ENCODE measurements around the gene TMEM213. TPM values are rescaled to one million over a fixed set of nuclear protein-coding genes. Genes with fewer than 3 reads are reported as not detected.
A peak's percentile ranks its signal among the peaks of the same experiment; 100 is the strongest.

TMEM213 gene
- total RNA-seq (2014; rRNA removed; shearing (Covaris generic)) = not detected in 2 replicates

GRCh38 chr7:138797715-138798320 is at the start of gene TMEM213, which contains the start of gene ATP6V0A4:
TMEM213 (plus strand) TSS chr7:138797994; CDS start chr7:138798105, 111 bp downstream.
ATP6V0A4 (minus strand) TSS chr7:138798196; CDS start chr7:138771247, 26,949 bp downstream.
- no peak for DNase-seq (ENCODE audit: low spot score)

GRCh38 chr7:138748666-138749065 is 49.1 kb upstream of the TMEM213 start:
- DNase-seq (ENCODE audit: low spot score) = no peak

GRCh38 chr7:138749960-138750359 is 47.8 kb upstream of the TMEM213 start:
- DNase-seq (ENCODE audit: low spot score) = no peak

GRCh38 chr7:138750473-138750872 is 47.3 kb upstream of the TMEM213 start:
- no peak for DNase-seq (ENCODE audit: low spot score)

- no peak for DNase-seq (ENCODE audit: low spot score)
These were observed 46.8 kb upstream of the TMEM213 start for GRCh38 chr7:138750901-138751464.

- peak; percentile 92 for DNase-seq (ENCODE audit: low spot score)
These were observed 45.2 kb upstream of the TMEM213 start for GRCh38 chr7:138752518-138753149.

- DNase-seq (ENCODE audit: low spot score) = no peak
These were observed 44.7 kb upstream of the TMEM213 start for GRCh38 chr7:138753150-138753518.

GRCh38 chr7:138753610-138754009 is 44.2 kb upstream of the TMEM213 start:
- DNase-seq (ENCODE audit: low spot score) = no peak

- peak; percentile 17 for DNase-seq (ENCODE audit: low spot score)
These were observed 42.5 kb upstream of the TMEM213 start for GRCh38 chr7:138755331-138755747.

GRCh38 chr7:138755842-138756590 is 41.8 kb upstream of the TMEM213 start:
- no peak for DNase-seq (ENCODE audit: low spot score)

GRCh38 chr7:138756591-138757242 is 41.1 kb upstream of the TMEM213 start:
- DNase-seq (ENCODE audit: low spot score) = peak; percentile 15

- DNase-seq (ENCODE audit: low spot score) = no peak
These were observed 29.6 kb upstream of the TMEM213 start for GRCh38 chr7:138768241-138768640.

GRCh38 chr7:138770904-138771303 is 26.9 kb upstream of the TMEM213 start:
- no peak for DNase-seq (ENCODE audit: low spot score)

GRCh38 chr7:138773176-138773575 is 24.6 kb upstream of the TMEM213 start:
- DNase-seq (ENCODE audit: low spot score) = no peak

GRCh38 chr7:138773817-138774216 is 24.0 kb upstream of the TMEM213 start:
- no peak for DNase-seq (ENCODE audit: low spot score)

- DNase-seq (ENCODE audit: low spot score) = no peak
These were observed 21.5 kb upstream of the TMEM213 start for GRCh38 chr7:138776166-138776833.

GRCh38 chr7:138781004-138781403 is 16.8 kb upstream of the TMEM213 start:
- no peak for DNase-seq (ENCODE audit: low spot score)

- no peak for DNase-seq (ENCODE audit: low spot score)
These were observed 13.1 kb upstream of the TMEM213 start for GRCh38 chr7:138784692-138785091.

GRCh38 chr7:138785587-138786437 is 12.0 kb upstream of the TMEM213 start:
- peak; percentile 71 for DNase-seq (ENCODE audit: low spot score)

GRCh38 chr7:138796038-138796615 is 1.7 kb upstream of the TMEM213 start:
- no peak for DNase-seq (ENCODE audit: low spot score)

Measured in A172 (cell line).